ENCODE measurements around the gene EFR3B.
A peak's percentile ranks its signal among the peaks of the same experiment; 100 is the strongest.
"Not testable (repeated sequence)": the region's sequence is repeated elsewhere in the genome, so short reads cannot be mapped to it uniquely, and the experiment has no call there.

The EFR3B gene, protein sequence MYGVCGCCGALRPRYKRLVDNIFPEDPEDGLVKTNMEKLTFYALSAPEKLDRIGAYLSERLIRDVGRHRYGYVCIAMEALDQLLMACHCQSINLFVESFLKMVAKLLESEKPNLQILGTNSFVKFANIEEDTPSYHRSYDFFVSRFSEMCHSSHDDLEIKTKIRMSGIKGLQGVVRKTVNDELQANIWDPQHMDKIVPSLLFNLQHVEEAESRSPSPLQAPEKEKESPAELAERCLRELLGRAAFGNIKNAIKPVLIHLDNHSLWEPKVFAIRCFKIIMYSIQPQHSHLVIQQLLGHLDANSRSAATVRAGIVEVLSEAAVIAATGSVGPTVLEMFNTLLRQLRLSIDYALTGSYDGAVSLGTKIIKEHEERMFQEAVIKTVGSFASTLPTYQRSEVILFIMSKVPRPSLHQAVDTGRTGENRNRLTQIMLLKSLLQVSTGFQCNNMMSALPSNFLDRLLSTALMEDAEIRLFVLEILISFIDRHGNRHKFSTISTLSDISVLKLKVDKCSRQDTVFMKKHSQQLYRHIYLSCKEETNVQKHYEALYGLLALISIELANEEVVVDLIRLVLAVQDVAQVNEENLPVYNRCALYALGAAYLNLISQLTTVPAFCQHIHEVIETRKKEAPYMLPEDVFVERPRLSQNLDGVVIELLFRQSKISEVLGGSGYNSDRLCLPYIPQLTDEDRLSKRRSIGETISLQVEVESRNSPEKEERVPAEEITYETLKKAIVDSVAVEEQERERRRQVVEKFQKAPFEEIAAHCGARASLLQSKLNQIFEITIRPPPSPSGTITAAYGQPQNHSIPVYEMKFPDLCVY

DNA sequence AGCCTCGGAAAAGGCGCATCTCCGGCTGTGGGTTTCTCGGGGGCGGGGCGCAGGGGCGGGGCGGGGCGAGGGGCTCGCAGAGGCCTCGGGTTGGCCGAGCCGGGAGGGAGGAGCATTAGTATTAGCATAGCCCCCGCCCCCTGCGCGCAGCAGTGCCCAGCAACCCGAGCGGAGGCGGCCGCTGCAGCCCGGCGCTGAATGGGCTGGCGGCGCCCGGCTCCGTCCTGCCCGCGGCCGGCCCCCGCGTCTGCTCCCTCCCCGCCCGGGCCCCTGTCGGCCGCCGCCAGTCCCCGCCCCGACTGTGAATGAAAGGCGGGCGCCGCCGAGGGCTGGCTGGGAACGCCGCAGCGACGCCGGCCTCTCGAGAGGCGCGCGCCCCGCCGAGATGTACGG is at the start of gene EFR3B:
TSS of gene EFR3B (plus strand) at position 149 of the 393 bp plus-strand sequence. CDS start at position 386, 237 bp downstream.
- peak; percentile 74 for DNase-seq

DNA sequence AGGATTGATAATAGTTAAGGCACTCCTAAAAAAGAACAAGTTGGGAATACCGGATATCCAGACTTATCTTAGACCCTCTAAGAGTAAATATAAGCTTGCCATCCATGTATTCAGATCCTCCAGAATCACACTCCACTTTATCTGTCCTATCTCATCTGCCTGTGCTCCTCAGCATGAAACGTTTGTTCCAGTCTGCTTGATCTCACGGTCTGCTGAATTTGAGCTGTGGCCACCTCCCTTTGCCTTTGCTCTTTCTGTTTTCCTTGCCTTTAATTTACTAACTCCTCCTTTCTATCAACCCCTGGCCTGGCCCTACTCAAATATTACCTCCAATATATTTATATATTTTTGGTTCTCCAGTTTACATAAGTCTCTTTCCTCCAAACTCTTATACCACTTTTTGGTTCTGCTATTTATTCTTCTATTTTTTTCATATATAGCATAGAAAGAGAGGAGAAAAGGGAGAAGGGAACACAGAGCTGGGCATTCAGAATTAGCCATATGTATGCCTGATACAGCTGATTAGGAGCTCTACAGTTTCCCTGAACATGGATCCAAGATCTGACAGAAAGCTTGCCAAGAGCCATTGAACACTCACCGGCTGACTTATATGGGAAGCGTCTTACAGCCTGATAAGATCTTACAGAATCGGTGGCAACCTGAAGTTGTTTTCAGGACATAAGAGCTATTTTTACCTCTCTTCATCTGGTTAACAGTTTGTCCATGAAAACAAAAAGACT is 48.3 kb upstream of the EFR3B start:
- peak; percentile 17 for DNase-seq

DNA sequence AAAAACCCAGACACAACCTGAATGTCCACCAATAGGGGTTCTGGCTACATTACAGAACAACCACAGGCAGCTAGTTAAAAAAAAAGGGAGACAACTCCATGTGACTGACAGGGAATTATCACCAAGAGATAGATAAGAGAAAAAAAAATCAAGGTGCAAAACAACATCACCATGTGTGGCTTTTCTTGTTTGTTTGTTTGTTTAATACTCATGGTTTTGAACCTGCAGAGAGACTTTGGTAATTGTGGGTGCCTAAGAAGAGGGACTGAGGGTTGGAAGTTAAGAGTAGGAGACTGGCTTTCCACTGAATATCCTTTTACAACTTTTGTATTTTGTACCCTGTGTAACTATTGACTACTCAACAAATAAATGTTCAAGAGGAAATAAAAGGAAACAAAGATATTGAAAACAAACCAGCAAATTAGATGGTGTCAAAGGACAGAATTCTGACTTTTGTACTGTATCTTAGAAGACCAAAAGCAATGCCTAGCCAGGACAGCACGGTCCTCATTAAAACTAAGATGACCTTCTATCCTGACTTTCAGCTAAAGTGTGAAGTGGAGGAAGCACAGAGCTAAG is 47.6 kb upstream of the EFR3B start:
- DNase-seq: no peak

DNA sequence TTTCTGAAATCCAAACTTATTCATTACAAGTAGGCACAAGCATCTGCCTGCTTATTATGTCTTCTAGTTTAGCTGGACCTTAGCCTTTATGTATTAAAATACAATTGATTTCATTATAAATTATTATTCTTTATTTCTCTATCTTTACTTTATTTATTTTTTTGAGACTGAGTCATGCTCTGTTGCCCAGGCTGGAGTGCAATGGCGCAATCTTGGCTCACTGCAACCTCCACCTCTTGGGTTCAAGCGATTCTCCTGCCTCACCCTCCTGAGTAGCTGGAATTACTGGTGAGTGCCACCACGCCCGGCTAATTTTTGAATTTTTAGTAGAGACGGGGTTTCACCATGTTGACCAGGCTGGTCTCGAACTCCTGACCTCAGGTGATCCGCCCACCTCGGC is 42.8 kb upstream of the EFR3B start:
- not testable (repeated sequence) for DNase-seq

DNA sequence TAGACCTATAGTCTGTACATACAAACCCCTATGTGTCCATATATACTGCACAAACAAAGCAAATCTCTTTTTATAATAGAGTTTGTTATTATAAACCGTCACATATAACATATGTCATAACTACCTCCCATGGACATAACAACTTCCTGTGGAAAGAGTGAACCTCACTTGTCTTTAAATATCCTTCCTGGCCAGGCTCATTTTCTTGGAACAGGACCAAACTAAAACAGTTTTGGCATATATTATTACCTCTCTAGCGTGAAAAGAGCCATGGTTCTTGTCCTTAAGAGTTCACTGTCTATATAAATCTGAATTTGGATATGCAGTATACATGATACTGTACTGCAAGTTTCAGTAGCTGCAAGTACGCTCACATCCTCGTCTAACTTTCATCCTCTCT is 41.8 kb upstream of the EFR3B start:
- DNase-seq: no peak

DNA sequence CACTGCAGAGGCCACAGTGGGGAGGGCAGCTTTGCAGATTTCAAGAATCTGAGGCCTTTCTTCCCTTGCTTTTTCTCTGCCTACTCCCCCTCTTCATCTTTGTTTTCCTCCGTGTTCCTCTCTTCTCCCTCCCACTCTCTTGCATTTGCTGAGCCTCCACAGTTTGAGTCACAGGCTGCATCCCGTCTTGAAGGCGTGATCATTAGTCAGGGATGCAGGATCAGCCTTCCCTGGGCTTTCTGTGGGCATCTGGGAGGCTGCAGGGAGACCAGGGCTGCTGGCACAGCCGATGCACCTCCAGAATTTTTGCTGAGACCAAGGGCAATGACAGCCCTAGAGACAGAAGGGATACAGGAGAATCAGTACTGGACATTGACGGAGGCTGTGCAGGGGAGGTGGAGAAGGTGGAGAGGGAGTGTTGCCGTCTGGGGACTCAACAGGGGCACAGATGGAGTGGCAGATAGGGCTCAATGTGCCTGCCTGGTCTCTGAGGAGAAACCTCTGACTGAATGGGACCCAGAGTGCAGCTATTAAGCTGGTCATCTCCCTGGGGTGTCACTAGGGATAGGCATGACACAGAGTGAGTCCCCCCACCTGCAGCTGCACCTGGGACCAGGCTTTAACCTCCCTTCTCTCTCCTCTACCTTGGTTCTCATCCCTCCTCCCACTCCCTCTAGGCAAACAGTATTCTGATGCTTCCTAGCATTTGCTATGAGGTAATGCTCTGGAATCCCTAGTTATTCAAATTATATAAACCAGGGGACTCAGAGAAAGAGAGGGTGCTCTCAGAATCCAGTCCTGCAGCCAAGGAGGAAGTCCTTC is 41.2 kb upstream of the EFR3B start:
- DNase-seq: no peak

DNA sequence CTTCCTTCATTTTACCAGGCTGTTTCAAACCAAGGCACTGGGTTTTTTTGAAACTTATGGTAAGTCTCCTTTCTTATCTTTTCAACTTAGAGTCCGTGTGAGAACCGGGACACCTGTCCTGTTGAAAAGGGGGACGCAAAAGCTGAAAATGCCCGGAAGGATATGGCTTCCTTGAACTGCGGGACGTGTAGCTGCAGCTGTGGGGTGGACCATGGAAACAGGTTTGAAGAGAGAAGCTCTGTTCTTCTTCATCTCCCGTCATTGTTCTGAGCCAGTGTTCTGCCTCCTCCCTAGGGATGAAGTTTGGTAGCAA is 40.6 kb upstream of the EFR3B start:
- DNase-seq: no peak

DNA sequence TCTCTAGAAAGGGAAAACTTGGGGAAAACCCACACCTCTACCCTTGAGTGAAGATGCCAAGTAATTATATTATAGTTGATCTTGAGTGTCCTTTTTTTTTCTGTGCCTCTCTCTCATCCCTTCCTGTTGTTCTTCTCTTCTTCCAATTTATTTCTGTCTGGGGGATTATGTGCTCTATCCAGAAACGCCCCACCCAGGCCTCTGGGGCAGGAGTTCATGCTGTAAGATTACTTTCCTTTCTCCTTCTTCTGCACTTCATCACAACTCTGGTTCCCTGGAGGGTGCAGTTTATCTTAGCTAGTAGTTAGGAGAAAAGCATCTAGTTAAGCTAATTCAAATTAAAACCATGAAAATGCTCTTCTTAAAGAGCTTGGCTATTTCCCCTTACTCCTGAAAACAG is 39.8 kb upstream of the EFR3B start:
- DNase-seq: no peak

DNA sequence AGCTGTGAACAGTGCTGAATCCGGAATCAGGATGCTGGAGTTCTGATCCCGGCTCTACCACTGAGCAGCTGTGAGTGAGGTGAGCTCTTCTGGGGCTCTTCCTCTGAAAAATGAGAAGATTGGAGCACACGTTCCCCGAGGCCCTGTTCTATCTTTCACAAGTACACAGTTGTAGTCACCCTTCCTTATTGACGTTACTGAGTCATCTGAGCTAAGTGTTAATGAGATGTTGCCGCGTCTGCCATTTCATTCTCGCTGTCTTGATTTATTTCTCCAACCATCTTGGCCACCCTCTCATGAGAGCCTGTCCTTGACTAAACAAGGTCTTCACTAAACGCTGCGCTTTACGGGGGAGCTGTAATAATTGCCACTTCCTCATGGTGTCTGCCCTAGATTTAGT is 31.9 kb upstream of the EFR3B start:
- no peak for DNase-seq

DNA sequence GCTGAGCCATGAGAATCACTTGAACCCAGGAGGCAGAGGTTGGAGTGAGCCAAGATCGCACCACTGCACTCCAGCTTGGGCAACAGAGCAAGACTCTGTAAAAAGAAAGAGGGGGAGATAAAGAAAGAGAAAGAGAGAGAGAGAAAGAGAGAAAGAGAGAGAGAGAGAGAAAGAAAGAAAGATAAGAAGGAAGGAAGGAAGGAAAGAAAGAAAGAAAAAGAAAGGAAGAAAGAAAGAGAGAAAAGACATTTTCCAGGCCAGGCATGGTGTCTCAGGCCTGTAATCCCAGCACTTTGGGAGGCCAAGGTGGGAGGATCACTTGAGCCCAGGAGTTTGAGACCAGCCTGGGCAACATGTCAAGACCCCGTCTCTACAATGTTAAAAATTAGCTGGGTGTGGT is 30.5 kb upstream of the EFR3B start:
- DNase-seq: not testable (repeated sequence)

DNA sequence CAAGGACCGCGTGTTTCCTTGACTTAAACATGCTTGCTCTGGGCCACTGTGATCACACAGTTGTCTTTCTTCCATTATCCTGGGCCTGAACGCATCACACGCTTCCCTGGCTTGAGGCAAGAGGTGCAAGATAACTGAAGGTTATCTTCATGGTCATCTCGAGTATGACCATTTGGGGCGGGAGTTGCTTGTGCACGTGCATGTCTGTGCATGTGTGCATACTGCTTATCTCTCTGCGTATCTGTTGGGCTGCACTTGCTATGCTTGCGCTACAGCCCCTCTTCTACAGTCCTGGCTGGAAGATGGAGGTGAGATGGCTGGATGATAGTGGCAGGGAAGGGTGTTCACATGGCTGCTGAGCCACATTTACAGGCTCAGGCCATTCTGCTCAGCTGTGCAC is 27.2 kb upstream of the EFR3B start:
- no peak for DNase-seq

DNA sequence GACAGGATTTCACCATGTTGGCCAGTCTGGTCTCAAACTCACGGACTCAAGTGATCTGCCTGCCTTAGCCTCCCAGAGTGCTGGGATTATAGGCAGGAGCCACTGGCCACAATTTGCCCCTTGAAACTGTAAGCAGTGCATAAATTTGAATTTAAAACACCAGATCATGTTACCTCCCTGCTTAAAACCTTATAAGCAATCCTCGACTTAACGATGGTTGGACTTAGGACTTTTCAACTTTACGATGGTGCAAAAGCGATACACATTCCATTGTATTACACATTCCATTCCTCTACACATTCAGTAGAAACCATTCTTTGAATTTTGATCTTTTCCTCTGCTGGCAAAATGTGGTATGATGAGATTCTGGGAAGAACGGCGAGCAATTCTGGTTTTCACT is 23.2 kb upstream of the EFR3B start:
- DNase-seq: no peak

DNA sequence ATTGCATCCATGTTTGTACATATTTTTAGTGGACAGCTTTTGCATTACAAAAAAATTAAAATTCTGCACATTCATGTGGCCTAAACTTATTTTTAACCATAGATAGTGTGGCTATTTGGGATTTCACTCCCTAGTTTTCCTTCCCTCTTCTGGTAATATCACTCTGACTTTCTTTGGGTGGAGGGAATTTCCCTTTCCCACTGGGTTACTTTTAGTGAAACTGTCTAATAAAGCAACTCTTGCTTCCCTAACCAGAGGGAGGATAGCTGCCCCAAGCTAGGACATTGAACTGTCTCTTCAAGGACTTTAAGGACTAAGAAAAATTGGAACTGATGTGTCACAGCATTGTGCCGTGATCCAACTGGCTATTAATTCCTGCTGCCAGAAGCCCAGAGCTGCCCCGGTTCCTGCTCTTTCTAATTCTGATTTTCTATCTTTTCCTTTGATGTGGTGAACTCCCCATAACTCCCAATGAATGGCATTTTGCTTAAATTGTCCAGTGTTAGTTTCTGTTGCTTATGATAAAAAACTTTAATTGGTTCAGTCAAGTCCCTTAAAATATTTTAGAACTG is 20.0 kb upstream of the EFR3B start:
- DNase-seq: no peak

DNA sequence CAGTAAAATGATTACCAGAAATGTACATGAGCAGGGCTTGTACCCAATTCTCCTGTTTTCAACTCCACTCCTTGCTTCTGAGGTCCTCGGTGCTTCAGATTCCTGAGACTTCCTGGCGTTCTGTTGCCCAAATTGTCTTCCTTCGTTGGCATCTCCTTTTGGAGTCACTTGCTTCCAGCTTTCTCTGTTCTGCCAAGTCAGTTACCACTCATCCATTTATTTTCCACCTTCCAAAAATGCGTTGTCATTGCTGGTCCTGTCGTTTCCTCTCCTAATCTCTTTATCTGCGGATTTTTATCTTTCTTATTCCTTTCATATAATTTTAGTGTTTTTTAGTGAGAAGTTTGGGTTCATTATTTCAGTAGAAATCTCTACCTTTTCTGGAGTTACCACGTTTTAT is 18.5 kb upstream of the EFR3B start:
- no peak for DNase-seq

DNA sequence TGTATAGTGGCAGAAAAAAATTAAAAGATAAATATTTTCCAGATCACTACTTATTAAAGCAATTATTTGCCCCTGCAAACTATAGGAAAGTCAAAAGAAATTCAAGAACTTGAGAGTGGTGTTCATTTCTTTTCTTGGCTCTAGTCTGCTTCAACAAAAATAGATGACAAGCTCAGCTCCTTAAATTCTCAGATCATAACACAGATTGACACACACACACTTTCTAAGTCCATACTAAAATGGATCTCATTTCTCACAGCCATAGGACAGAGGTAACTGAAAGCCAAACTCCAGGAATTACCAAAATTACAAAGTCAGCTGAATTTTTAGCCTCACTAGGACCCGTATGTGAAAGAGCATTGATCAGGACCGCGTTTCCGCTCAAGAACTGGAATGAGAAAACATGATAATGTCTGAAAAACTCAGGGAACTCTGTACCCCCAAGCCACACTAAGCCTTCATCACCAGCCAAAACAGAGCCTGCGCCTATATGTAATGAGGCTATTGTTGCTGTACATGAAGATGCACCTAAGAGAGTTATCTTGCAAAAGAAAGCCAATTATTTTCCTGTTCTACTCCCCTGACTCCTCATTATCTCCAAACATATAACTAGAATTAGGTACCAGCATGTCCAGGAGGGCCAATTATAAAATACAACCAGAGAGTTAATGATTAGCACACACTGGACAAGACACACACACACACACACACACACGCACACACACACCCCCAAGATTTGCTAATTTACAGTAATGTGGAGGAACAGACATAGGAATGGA is 16.5 kb upstream of the EFR3B start:
- DNase-seq: no peak

DNA sequence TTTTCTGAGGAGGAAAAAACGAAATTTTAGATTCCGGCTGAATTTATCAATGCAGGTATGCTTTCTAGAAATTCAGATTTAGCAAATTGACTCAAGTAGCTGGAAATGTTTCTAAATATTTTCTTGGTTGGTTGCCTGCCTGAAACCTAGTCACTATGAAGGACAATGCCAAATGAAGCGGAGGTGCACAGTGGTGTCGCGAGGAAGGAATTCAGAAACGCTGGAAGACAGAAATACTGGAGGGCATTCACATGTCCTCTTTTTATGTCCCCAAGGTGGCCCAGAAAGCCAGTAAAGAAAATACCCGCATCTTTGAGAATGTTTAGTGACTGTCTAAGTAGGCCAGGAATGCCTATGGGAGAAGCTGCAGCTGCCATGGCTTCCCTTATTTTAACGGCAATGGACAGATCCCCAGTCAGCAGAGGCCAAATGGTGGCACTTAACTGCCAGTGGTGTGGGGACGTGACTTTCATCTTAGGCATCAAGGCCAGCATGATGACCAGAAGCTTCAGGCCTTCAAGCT is 15.8 kb upstream of the EFR3B start:
- no peak for DNase-seq

DNA sequence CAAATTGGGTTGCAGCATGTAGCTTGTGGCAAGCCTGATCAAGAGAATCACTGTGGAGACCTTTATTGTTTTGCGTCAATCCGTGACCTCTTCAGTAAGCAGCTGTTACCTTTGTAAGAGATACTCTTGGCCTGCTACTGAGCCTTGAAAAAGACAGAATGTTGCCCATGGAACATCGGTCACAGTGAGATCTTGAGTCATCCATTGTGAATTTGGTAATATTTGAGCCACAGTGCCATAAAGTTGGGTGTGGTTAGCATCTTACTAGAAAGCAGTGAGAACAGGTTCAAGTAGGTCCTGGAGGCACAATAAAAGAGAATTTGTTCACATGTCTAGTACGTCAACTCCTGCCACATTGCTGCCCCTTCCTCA is 12.7 kb upstream of the EFR3B start:
- peak; percentile 98 for DNase-seq

DNA sequence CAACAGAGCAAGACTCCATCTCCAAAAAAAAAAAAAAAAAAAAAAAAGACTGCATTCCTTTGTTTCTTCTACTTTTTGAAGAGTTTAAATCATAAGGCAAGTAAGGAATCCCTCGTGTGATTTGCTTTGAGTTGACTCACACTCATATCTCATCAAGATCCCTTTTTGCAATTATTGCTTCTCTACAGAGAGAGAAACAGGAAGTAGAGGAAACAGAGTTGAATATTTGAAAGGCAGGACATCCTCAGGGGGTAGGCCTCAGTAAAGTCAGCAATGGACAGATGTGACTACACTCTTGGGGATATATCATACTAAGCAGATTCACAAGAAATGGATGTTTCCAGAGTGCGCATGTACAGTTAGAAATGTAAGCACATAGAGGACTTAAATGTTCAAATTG is 11.2 kb upstream of the EFR3B start:
- no peak for DNase-seq

DNA sequence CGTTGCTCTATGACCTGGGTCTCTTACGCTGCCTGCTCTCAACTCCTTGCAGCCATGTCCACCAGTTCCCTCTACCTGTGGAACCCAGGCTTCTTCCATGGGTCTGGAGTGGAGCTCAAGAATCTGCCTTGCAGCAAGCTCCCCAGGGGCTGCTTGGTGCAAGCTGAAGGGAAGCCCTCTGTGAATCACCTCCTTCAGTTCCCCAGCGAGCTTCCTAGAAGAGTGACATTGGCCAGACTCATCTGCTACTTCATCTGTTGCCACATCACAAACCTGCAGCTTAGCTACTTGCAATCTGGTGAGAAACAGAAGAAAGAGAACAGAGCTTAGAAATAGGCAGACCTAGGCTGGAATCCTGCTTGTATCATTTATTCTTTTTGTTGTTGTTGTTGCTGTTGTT is 9.8 kb upstream of the EFR3B start:
- DNase-seq: no peak

DNA sequence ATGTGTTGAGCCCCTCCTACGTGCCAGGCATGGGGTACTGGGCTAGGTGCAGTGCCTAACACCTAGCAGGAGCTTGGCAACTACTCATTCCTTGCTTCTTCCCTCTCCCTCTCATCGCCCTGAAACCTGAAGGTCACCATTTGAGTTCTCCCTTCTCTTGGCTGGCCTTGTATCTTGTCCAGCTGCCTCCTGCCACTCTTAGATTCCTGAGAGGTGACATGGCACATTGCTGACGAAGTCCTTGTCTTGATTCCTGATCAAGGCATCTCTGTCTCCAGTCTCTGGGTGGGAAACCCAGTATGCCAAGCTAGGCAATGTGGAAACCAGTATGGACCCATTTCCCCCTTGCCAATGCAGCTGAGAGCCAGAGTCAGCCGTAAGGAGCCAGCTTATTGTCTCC is 9.0 kb upstream of the EFR3B start:
- DNase-seq: no peak

DNA sequence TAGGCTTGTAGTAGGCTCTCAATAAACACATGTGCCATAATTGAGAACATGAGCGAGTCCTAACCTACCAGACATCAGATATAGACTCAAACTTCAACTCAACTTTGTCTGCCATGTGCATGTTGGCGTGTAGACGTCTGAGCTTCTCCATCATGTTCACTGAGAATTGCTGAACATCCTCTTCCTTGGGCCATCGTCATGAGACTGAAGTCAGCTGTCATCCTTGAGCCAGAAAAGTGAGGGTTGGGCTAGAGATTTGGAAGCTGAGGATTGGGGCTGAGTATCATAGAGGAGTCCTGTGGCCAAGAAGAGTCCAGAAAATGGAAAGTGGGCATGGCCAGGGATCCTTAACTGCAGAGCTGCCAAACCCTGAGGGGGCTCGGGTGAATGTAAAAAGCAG is 7.8 kb upstream of the EFR3B start:
- DNase-seq: no peak

All from DMS79 (cell line).